ENCODE results near the gene RABL2B.

The RABL2B gene

GRCh38 chr22:50719814-50720300 lies 63.6 kb downstream of the RABL2B start:
- DNase-seq (ENCODE audit: insufficient read length, low spot score) (no peak), FAIRE-seq (no peak)
- no peak for TF ChIP-seq CTCF (IDR thresholded peaks at IDR 0.05; ENCODE audit: insufficient read depth, missing control alignments)

- DNase-seq (ENCODE audit: insufficient read length, low spot score) (no peak), FAIRE-seq (no peak)
- TF ChIP-seq CTCF (IDR thresholded peaks at IDR 0.05; ENCODE audit: insufficient read depth, missing control alignments), result no peak
Observed at GRCh38 chr22:50718352-50718709, 65.1 kb downstream of the RABL2B start.

DNA sequence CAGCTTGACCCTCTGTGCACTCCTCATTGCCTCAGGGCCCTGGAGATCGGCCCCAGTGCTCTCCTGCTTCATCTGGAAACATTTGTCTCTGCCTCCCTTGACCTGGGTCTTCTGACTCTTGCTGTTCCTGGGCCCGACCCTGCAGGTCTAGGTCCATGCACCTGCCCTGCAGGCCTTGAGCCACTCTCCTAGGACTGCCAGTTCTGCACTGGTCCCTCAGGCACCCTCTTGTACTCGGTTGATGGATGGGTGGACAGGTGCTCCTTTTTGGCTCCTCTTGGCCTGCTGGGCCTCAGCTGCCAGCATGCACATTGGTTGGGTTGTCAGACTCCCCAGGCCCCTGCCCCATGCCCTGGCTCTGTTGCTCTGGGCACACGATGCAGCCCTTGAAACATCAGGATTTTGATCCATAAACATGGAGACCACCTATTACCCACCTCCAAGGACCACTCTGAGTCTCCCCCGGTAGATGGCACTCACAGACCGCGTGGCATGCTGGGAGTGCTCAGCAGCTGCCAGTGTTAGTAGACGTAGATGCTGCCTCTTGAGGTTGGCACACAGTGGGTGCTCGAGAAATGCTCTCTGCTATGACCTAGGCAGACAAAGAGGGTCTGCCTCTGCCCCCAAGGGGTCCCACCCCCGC lies 65.6 kb downstream of the RABL2B start:
- DNase-seq (ENCODE audit: insufficient read length, low spot score) (no peak), FAIRE-seq (no peak)
- peak; percentile 26 for TF ChIP-seq CTCF (IDR thresholded peaks at IDR 0.05; ENCODE audit: insufficient read depth, missing control alignments)
